Measurements from ENCODE around the gene RPL13. TPM values are rescaled to one million over a fixed set of nuclear protein-coding genes. Genes with fewer than 3 reads are reported as not detected.

The RPL13 gene
- total and polyA plus RNA-seq, 2 of the 4 experiments (the other 2 are of a cell fraction) = 2,098 to 3,527 TPM

- Histone ChIP-seq H3K4me3 (ENCODE audit: insufficient read depth, low read depth, low read length) (no peak overlapping the region), H3K4me1 (ENCODE audit: control insufficient read depth, insufficient read depth, low read length) (peaks cover 5% of the 10 kb centered on the region), H3K9ac (ENCODE audit: low read depth, low read length) (no peak overlapping the region), H4K8ac (ENCODE audit: low read depth in 2 of 2, low read length in 2 of 2) (peak overlapping the region in 1 of 2 experiments; percentile 83; a peak in 2 of 4 replicates), H3K79me1 (ENCODE audit: low read depth in 1 of 2, low read length in 2 of 2) (peaks cover 5 to 31% of the 10 kb centered on the region in 2 experiments; a peak in 3 of 4 replicates), H3K27ac (ENCODE audit: insufficient read depth, low read length) (no peak overlapping the region), H3K27me3 (ENCODE audit: control insufficient read depth, insufficient read depth, low read length) (no peaks in the 10 kb centered on the region), H2AK5ac (ENCODE audit: low read depth, low read length) (no peak overlapping the region), H3K56ac (ENCODE audit: extremely low read depth, insufficient read depth, low read length) (no peak overlapping the region), H2BK20ac (ENCODE audit: low read depth, low read length) (no peak overlapping the region), H2AFZ (replicated peaks; ENCODE audit: low read length, poor library complexity) (peak overlapping the region; percentile 53), H3K14ac (replicated peaks; ENCODE audit: low read depth, low read length) (no peak overlapping the region), H2BK5ac (ENCODE audit: low read depth, low read length, poor library complexity, severe bottlenecking) (no peak overlapping the region), H3K9me3 (ENCODE audit: control insufficient read depth, insufficient read depth, low read length) (no peaks in the 10 kb centered on the region), H2BK120ac (ENCODE audit: low read depth, low read length) (no peak overlapping the region), H2BK15ac (ENCODE audit: low read depth, low read length) (no peak overlapping the region), H3K4me2 (ENCODE audit: low read depth, low read length) (no peak overlapping the region), H3K18ac (ENCODE audit: low read depth, low read length) (no peak overlapping the region), H3K4ac (ENCODE audit: low read depth, low read length) (0 out of 2 replicates have a peak overlapping the region, but pooled peaks have one; percentile 19), H2AK9ac (replicated peaks; ENCODE audit: low read depth, low read length, poor library complexity) (peak overlapping the region; percentile 31), H4K20me1 (ENCODE audit: insufficient read depth, low read length) (peaks cover 19% of the 10 kb centered on the region), H4K91ac (ENCODE audit: insufficient read depth, low read depth, low read length) (no peak overlapping the region), H3K36me3 (ENCODE audit: control insufficient read depth, insufficient read depth, low read length) (peaks cover 40% of the 10 kb centered on the region), H4K5ac (ENCODE audit: low read depth, low read length) (no peak overlapping the region), H3K9me1 (ENCODE audit: insufficient read depth, low read length) (no peaks in the 10 kb centered on the region), H3K23ac (ENCODE audit: low read depth, low read length) (no peak overlapping the region)
- dilution Hi-C loops (cut with HindIII; ENCODE audit: low sequenced_read_pairs, unreplicated experiment) (no loop called here), in situ Hi-C loops (cut with MboI; ENCODE audit: low sequenced_read_pairs) (no loop called here), intact Hi-C loops (cut with micrococcal nuclease) (loop anchor here (2.0 kb wide), 1 partner anchor 224 kb away; no protein-coding TSS in a partner anchor)
- ATAC-seq (ENCODE audit: low read depth) (peak; percentile 60), DNase-seq (peak; percentile 80)
- CTCF ChIA-PET = interaction anchor here (1.6 kb wide), 1 partner anchor 8 kb away, joined by 5 read pairs; no protein-coding TSS in a partner anchor
- WGBS, 2 experiments (ENCODE audit: extremely low coverage in 2 of 2, insufficient read length in 1 of 2) = 35% methylated on average over 19 of the region's 34 CpGs; no CpG with 5 or more reads in 1 of the 2 experiments
- POLR2A ChIA-PET (ENCODE audit: unreplicated experiment) = no interaction called here
- BruUV-seq (replicated peaks) = no TSS peak
- TF ChIP-seq RCOR1 (IDR thresholded peaks at IDR 0.05; ENCODE audit: insufficient replicate concordance, low read length) (no peak), CEBPB (IDR thresholded peaks at IDR 0.05; ENCODE audit: low read depth, low read length) (no peak), POLR2A (IDR thresholded peaks at IDR 0.05; ENCODE audit: low read depth, low read length) (no peak), CHD1 (IDR thresholded peaks at IDR 0.05; ENCODE audit: low read depth, low read length) (no peak), RFX5 (IDR thresholded peaks at IDR 0.05; ENCODE audit: low read depth, low read length) (no peak), MAZ (IDR thresholded peaks at IDR 0.05; ENCODE audit: borderline replicate concordance, low read depth, low read length) (peak; percentile 28; the same call in 1 of the 2 replicates), MAFK (IDR thresholded peaks at IDR 0.05; ENCODE audit: low read depth, low read length) (no peak), MXI1 (IDR thresholded peaks at IDR 0.05; ENCODE audit: borderline replicate concordance, low read depth, low read length) (no peak), NFE2L2 (IDR thresholded peaks at IDR 0.05; ENCODE audit: low read depth, low read length) (no peak), CTCF (conservative IDR thresholded peaks at IDR 0.05; ENCODE audit: low read depth, low read length) (peak; percentile 82), BHLHE40 (IDR thresholded peaks at IDR 0.05; ENCODE audit: low read depth, low read length) (no peak), USF2 (IDR thresholded peaks at IDR 0.05; ENCODE audit: low read depth, low read length) (no peak; the same call in 1 of the 2 replicates), ELK1 (IDR thresholded peaks at IDR 0.05; ENCODE audit: borderline replicate concordance, low read depth, low read length) (no peak)
Measured at GRCh38 chr16:89556750-89557689, 3.5 kb upstream of the RPL13 start.

All from IMR-90 (cell line).